Epithelial cell of proximal tubule (primary cell): ENCODE results near the gene CNIH3. TPM values are rescaled to one million over a fixed set of nuclear protein-coding genes. Genes with fewer than 3 reads are reported as not detected.

Experiments
- DNase-seq: peaks from one replicate; pipeline ENCODE4 v3.0.0-alpha.2; 2011; ENCODE audit warnings: low read depth
- H3K4me3 ChIP-seq: 2 replicates; pipeline ENCODE4 v1.5.1; 2011; ENCODE audit warnings: low read depth, mild to moderate bottlenecking, low read length
- total RNA-seq: library from RNA; depleted of rRNA; stranded (reverse); fragments of >200 nt; gene quantifications from 2 replicates; pipeline ENCODE4 v1.2.3, GENCODE V29; 2015
- TF ChIP-seq, protein P1 (sequence below): conservative IDR thresholded peaks from 2 replicates; pipeline ENCODE4 v1.5.1; 2012; ENCODE audit warnings: low read depth, mild to moderate bottlenecking, low read length

Gene CNIH3
- total RNA-seq, 1 donor from 2014 or later, result 1.4 TPM

- DNase-seq, result no peak
- H3K4me3 ChIP-seq, result no peak overlapping the region
- TF ChIP-seq, protein P1, sequence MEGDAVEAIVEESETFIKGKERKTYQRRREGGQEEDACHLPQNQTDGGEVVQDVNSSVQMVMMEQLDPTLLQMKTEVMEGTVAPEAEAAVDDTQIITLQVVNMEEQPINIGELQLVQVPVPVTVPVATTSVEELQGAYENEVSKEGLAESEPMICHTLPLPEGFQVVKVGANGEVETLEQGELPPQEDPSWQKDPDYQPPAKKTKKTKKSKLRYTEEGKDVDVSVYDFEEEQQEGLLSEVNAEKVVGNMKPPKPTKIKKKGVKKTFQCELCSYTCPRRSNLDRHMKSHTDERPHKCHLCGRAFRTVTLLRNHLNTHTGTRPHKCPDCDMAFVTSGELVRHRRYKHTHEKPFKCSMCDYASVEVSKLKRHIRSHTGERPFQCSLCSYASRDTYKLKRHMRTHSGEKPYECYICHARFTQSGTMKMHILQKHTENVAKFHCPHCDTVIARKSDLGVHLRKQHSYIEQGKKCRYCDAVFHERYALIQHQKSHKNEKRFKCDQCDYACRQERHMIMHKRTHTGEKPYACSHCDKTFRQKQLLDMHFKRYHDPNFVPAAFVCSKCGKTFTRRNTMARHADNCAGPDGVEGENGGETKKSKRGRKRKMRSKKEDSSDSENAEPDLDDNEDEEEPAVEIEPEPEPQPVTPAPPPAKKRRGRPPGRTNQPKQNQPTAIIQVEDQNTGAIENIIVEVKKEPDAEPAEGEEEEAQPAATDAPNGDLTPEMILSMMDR, result no peak
Observed at GRCh38 chr1:224656392-224656791, 40.3 kb downstream of the CNIH3 start.

- TF ChIP-seq, protein P1, result no peak
- H3K4me3 ChIP-seq, result no peak overlapping the region
- no peak for DNase-seq
Observed at GRCh38 chr1:224660074-224660473, 44.0 kb downstream of the CNIH3 start.

- no peak for DNase-seq
- TF ChIP-seq, protein P1, result no peak
Observed at GRCh38 chr1:224662870-224663269, 46.8 kb downstream of the CNIH3 start.

DNA sequence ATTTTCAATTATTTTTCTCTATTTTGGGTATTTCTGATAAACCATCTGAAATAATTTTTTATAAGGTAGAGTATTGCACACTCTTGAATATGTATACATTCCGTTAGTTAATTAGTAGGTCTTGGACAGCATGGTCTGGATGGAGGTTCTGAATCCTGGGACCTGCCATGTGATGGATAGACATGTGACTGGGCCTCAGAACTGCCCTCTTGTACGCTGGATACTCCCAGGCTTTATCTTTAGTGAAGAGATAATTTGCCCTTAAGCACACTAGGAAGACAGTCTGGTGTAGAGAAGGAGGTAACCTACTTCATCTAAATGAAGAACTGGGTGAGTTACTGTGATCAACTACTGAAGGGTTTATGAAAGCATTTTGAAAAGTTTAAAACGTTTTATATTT lies 48.9 kb downstream of the CNIH3 start:
- DNase-seq, result no peak
- no peak overlapping the region for H3K4me3 ChIP-seq
- TF ChIP-seq, protein P1, result no peak

More at GRCh38 chr1:224662870-224663269, 46.8 kb downstream of the CNIH3 start:
- no peak overlapping the region for H3K4me3 ChIP-seq

GRCh38 chr1:224666078-224666477 lies 50.0 kb downstream of the CNIH3 start:
- TF ChIP-seq, protein P1, result no peak
- no peak for DNase-seq
- H3K4me3 ChIP-seq, result no peak overlapping the region

GRCh38 chr1:224666913-224667312 lies 50.8 kb downstream of the CNIH3 start:
- TF ChIP-seq, protein P1, result no peak
- no peak for DNase-seq
- H3K4me3 ChIP-seq, result no peak overlapping the region

DNA sequence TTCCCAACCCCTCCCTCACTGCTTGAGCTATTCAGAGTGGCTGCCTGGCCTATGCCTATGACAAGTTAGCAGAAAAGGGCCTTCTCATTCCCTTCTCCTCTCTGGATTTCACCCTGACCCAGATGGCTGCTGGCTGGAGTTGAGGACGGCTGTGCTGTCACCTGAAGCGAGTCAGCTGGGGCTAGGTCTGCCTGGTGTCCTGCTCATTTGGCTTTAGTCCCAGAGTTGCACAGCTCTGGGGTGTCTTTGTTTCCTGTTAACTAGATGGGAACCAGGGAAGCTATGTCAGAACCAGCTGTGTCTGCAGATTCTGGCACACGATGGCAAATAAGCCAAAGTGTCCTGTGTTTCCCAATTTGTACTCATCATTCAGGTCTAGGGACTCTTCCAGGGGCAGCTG lies 52.9 kb downstream of the CNIH3 start:
- TF ChIP-seq, protein P1, result no peak
- no peak for DNase-seq
- no peak overlapping the region for H3K4me3 ChIP-seq
